HG02571 (cell line): Measurements from ENCODE around the gene ZNF654.
"Not testable (repeated sequence)": the region's sequence is repeated elsewhere in the genome, so short reads cannot be mapped to it uniquely, and the experiment has no call there.

Experiments used
- ATAC-seq: cut with Tn5 transposase; IDR thresholded peaks from one replicate; pipeline ENCODE4 v1.9.1; 2021; ENCODE audit warnings: mild to moderate bottlenecking, moderate library complexity; ENCODE audit not compliant: unreplicated experiment

Gene ZNF654

GRCh38 chr3:88058581-88059379 is at the start of gene ZNF654, which contains the start of gene CGGBP1:
Gene ZNF654, plus strand, starts transcription at chr3:88059255. Its CDS starts 65 bp downstream, at chr3:88059320.
Gene CGGBP1, minus strand, starts transcription at chr3:88059005. Its CDS starts 3,029 bp downstream, at chr3:88055976.
- peak; percentile 95 for ATAC-seq

- ATAC-seq: no peak
Measured at GRCh38 chr3:88010810-88011209, 48.2 kb upstream of the ZNF654 start.

GRCh38 chr3:88013592-88013991 is 45.5 kb upstream of the ZNF654 start:
- no peak for ATAC-seq

- ATAC-seq: not testable (repeated sequence)
Measured at GRCh38 chr3:88015656-88016055, 43.4 kb upstream of the ZNF654 start.

- ATAC-seq: peak; percentile 77
Measured at GRCh38 chr3:88019024-88019423, 40.0 kb upstream of the ZNF654 start.

GRCh38 chr3:88025001-88025552 is 34.0 kb upstream of the ZNF654 start:
- no peak for ATAC-seq

- no peak for ATAC-seq
Measured at GRCh38 chr3:88028876-88029275, 30.2 kb upstream of the ZNF654 start.

GRCh38 chr3:88030210-88030609 is 28.8 kb upstream of the ZNF654 start:
- ATAC-seq: no peak

- ATAC-seq: peak; percentile 87
Measured at GRCh38 chr3:88031642-88032077, 27.4 kb upstream of the ZNF654 start.

GRCh38 chr3:88032245-88032644 is 26.8 kb upstream of the ZNF654 start:
- no peak for ATAC-seq

- ATAC-seq: no peak
Measured at GRCh38 chr3:88033079-88033478, 26.0 kb upstream of the ZNF654 start.

GRCh38 chr3:88033808-88034207 is 25.2 kb upstream of the ZNF654 start:
- ATAC-seq: no peak

GRCh38 chr3:88034491-88035275 is 24.4 kb upstream of the ZNF654 start:
- no peak for ATAC-seq

- no peak for ATAC-seq
Measured at GRCh38 chr3:88036221-88036620, 22.8 kb upstream of the ZNF654 start.

GRCh38 chr3:88038566-88038965 is 20.5 kb upstream of the ZNF654 start:
- no peak for ATAC-seq

- ATAC-seq: no peak
Measured at GRCh38 chr3:88040529-88040928, 18.5 kb upstream of the ZNF654 start.

GRCh38 chr3:88041005-88041404 is 18.1 kb upstream of the ZNF654 start:
- ATAC-seq: no peak

GRCh38 chr3:88044411-88044810 is 14.6 kb upstream of the ZNF654 start:
- ATAC-seq: no peak

- ATAC-seq: no peak
Measured at GRCh38 chr3:88046766-88047165, 12.3 kb upstream of the ZNF654 start.

GRCh38 chr3:88057630-88058305 is 1.3 kb upstream of the ZNF654 start:
- no peak for ATAC-seq

- no peak for ATAC-seq
Measured at GRCh38 chr3:88058306-88058580, 812 bp upstream of the ZNF654 start.
